H7 (cell line): ENCODE measurements around the gene ZNRF2. TPM values are rescaled to one million over a fixed set of nuclear protein-coding genes. Genes with fewer than 3 reads are reported as not detected.

Source experiments
- DNase-seq: peaks from one replicate; pipeline ENCODE4 v3.0.0; 2012
- H3K27me3 ChIP-seq: 2 replicates; pipeline ENCODE4 v1.6.0; 2011; ENCODE audit warnings: mild to moderate bottlenecking, low read length; ENCODE audit not compliant: control insufficient read depth, insufficient read depth
- H3K36me3 ChIP-seq: replicated peaks from 2 replicates; pipeline ENCODE4 v1.5.1; 2011; ENCODE audit warnings: low read length; ENCODE audit not compliant: control insufficient read depth, insufficient read depth
- H3K4me3 ChIP-seq: 2 replicates; pipeline ENCODE4 v1.5.1; 2011; ENCODE audit warnings: low read depth, mild to moderate bottlenecking, control low read depth, low read length, moderate library complexity; ENCODE audit not compliant: insufficient read depth
- total RNA-seq: library from RNA; depleted of rRNA; stranded (reverse); fragments of >200 nt; shearing (Covaris generic); gene quantifications from 2 replicates; pipeline ENCODE4 v1.2.3, GENCODE V29; 2014; rRNA removed

The ZNRF2 gene
- 15.6 and 23.8 TPM in 2 replicates for total RNA-seq

- H3K27me3 ChIP-seq = peaks cover 6% of the 10 kb centered on the region; the same call in 1 of the 2 replicates
- H3K4me3 ChIP-seq = peak within 1 kb of the TSS; percentile 84
- DNase-seq = peak; percentile 96
- no peaks in the 10 kb centered on the region for H3K36me3 ChIP-seq
Measured at GRCh38 chr7:30284298-30285066, at the start of gene ZNRF2. TSS of gene ZNRF2 (plus strand) at chr7:30284597. CDS start at chr7:30285358, 761 bp downstream.

- no peak overlapping the region for H3K4me3 ChIP-seq
- DNase-seq = no peak
- H3K27me3 ChIP-seq = no peaks in the 10 kb centered on the region; the same call in 1 of the 2 replicates
- no peaks in the 10 kb centered on the region for H3K36me3 ChIP-seq
Measured at GRCh38 chr7:30237271-30237695, 47.1 kb upstream of the ZNRF2 start.

- Histone ChIP-seq H3K27me3 (no peaks in the 10 kb centered on the region; the same call in 1 of the 2 replicates), H3K36me3 (no peaks in the 10 kb centered on the region), H3K4me3 (no peak overlapping the region)
- DNase-seq = no peak
Measured at GRCh38 chr7:30238721-30239441, 45.5 kb upstream of the ZNRF2 start.

- Histone ChIP-seq H3K36me3 (no peaks in the 10 kb centered on the region), H3K27me3 (no peaks in the 10 kb centered on the region; the same call in 1 of the 2 replicates), H3K4me3 (no peak overlapping the region)
- no peak for DNase-seq
Measured at GRCh38 chr7:30240106-30240800, 44.1 kb upstream of the ZNRF2 start.

GRCh38 chr7:30241767-30242166 lies 42.6 kb upstream of the ZNRF2 start:
- DNase-seq = no peak
- H3K36me3 ChIP-seq = no peaks in the 10 kb centered on the region
- no peak overlapping the region for H3K4me3 ChIP-seq
- no peaks in the 10 kb centered on the region; the same call in 1 of the 2 replicates for H3K27me3 ChIP-seq

GRCh38 chr7:30244340-30244739 lies 40.1 kb upstream of the ZNRF2 start:
- H3K27me3 ChIP-seq = no peaks in the 10 kb centered on the region; the same call in 1 of the 2 replicates
- DNase-seq = no peak
- no peak overlapping the region for H3K4me3 ChIP-seq
- H3K36me3 ChIP-seq = no peaks in the 10 kb centered on the region

GRCh38 chr7:30245913-30246312 lies 38.5 kb upstream of the ZNRF2 start:
- Histone ChIP-seq H3K4me3 (no peak overlapping the region), H3K36me3 (no peaks in the 10 kb centered on the region), H3K27me3 (no peaks in the 10 kb centered on the region)
- DNase-seq = no peak

GRCh38 chr7:30246392-30246791 lies 38.0 kb upstream of the ZNRF2 start:
- Histone ChIP-seq H3K27me3 (no peaks in the 10 kb centered on the region), H3K4me3 (no peak overlapping the region), H3K36me3 (no peaks in the 10 kb centered on the region)
- no peak for DNase-seq

- no peaks in the 10 kb centered on the region for H3K36me3 ChIP-seq
- no peak for DNase-seq
- H3K4me3 ChIP-seq = no peak overlapping the region
- no peaks in the 10 kb centered on the region for H3K27me3 ChIP-seq
Measured at GRCh38 chr7:30247541-30248401, 36.6 kb upstream of the ZNRF2 start.

GRCh38 chr7:30249316-30249715 lies 35.1 kb upstream of the ZNRF2 start:
- no peak for DNase-seq
- no peak overlapping the region for H3K4me3 ChIP-seq
- H3K36me3 ChIP-seq = no peaks in the 10 kb centered on the region
- no peaks in the 10 kb centered on the region for H3K27me3 ChIP-seq

- Histone ChIP-seq H3K36me3 (no peaks in the 10 kb centered on the region), H3K4me3 (no peak overlapping the region), H3K27me3 (no peaks in the 10 kb centered on the region)
- DNase-seq = no peak
Measured at GRCh38 chr7:30249986-30250774, 34.2 kb upstream of the ZNRF2 start.

- no peaks in the 10 kb centered on the region for H3K27me3 ChIP-seq
- H3K36me3 ChIP-seq = no peaks in the 10 kb centered on the region
- no peak for DNase-seq
- H3K4me3 ChIP-seq = no peak overlapping the region
Measured at GRCh38 chr7:30251708-30252329, 32.6 kb upstream of the ZNRF2 start.
